ENCODE data around the gene TMEM114. TPM values are rescaled to one million over a fixed set of nuclear protein-coding genes. Genes with fewer than 3 reads are reported as not detected.
A peak's percentile ranks its signal among the peaks of the same experiment; 100 is the strongest.

The TMEM114 gene
- total RNA-seq, 1 experiment from 2014 or later: not detected

DNA sequence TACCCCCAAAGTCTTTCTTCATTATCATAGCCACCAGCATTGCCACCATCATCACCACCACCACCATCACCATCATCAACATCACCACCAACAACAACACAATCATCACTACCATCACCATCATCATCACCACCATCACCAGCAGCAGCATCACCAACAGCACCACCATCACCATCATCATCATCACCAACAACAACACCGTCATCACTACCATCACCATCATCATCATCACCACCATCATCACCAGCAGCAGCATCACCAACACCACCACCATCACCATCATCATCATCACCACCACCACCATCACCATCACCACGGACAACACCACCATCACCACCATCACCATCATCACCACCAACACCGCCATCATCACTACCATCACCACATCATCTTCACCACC is 500 bp upstream of the TMEM114 start:
- H3K9me3 ChIP-seq (replicated peaks): no peaks in the 10 kb centered on the region
- H3K4me3 ChIP-seq: no peak overlapping the region
- no peaks in the 10 kb centered on the region for H3K4me1 ChIP-seq
- H3K27ac ChIP-seq: no peak overlapping the region
- H3K36me3 ChIP-seq: no peaks in the 10 kb centered on the region
- no peaks in the 10 kb centered on the region for H3K27me3 ChIP-seq
- no peak for DNase-seq

DNA sequence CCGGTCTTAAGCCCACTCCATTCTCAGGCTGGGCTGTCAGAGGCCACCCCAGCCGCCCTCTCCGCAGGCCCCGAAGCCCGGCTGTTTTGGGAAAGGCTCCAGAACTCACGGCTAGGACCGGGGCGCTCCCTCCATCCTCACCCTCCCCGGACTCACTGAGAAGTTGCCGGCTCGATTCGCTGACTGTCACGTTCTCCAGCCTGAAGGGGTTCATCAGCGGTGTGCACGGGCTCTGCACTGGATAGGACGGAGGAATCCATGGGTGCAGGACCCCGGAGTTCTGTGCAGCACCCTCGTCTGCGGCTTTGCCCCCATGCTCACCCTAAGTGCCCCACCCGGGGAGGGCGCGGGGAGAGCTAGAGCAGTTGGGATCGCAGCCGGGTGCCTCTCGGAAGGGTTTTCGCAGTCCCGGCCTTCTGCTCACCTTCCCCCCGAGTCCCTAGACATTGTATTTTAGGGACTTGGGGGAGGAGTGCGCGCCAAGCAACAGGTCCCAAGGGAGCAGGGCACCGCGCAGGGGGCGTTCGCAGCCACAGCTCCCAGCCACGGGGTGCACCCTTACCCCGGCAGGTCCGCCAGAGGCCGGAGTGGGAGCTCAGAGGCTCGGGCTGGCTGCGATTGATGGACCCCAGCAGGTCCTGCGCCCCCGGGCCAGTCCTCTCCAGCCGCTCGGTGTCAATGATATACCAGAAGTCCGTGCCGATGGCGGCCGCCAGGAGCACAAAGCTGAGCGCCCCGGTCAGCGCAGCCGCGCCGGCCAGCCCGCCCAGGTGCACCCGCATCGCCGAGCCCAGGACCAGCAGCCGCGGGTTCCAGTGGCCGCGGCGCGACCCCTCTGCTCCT is 1.0 kb downstream of the TMEM114 start:
- DNase-seq: no peak
- H3K27me3 ChIP-seq: no peaks in the 10 kb centered on the region
- no peaks in the 10 kb centered on the region for H3K36me3 ChIP-seq
- H3K27ac ChIP-seq: no peak overlapping the region
- H3K4me3 ChIP-seq: no peak overlapping the region
- H3K9me3 ChIP-seq (replicated peaks): no peaks in the 10 kb centered on the region
- no peaks in the 10 kb centered on the region for H3K4me1 ChIP-seq

DNA sequence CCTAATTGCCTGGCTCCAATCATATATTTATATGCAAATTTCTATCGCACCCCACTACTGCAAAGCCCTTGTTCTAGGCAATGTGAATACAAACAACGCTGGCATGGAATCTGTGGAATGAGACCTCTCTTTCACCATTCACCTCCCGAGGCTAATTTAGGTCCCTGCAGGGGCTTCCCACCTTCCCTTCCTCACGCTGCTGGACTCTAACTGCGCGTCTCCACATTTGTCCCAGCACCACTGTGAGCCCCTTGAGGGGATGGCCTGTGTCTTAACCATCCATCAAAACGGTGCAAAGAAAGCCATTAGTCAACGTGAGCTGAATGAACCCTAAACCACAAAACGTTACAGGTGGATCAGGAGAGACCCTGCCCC is 1.6 kb downstream of the TMEM114 start:
- Histone ChIP-seq H3K9me3 (replicated peaks) (no peaks in the 10 kb centered on the region), H3K4me3 (no peak overlapping the region), H3K27ac (no peak overlapping the region), H3K27me3 (no peaks in the 10 kb centered on the region), H3K4me1 (no peaks in the 10 kb centered on the region), H3K36me3 (no peaks in the 10 kb centered on the region)
- DNase-seq: no peak

DNA sequence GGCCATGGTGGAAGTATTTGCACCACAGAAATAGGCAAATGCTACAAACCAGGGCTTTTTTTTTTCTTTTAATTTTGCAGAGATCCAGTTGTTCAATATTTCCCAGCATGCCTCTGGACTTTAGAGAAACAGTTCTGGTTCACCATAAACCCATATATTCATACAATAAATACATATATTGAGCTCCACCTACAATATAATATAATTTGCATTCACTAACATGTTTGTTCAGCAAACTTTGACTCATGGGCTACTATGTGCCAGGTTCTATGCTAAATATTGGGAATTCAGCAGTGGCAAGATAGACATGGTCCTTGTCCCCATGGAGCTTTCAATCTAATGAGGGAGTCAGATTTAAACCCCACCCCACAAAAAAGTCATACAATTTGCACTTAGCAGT is 3.2 kb downstream of the TMEM114 start:
- no peak overlapping the region for H3K4me3 ChIP-seq
- H3K27ac ChIP-seq: no peak overlapping the region
- no peak for DNase-seq
- H3K4me1 ChIP-seq: peaks cover 10% of the 10 kb centered on the region; the same call in 1 of the 2 replicates
- no peaks in the 10 kb centered on the region for H3K36me3 ChIP-seq
- no peaks in the 10 kb centered on the region for H3K27me3 ChIP-seq
- H3K9me3 ChIP-seq (replicated peaks): no peaks in the 10 kb centered on the region

DNA sequence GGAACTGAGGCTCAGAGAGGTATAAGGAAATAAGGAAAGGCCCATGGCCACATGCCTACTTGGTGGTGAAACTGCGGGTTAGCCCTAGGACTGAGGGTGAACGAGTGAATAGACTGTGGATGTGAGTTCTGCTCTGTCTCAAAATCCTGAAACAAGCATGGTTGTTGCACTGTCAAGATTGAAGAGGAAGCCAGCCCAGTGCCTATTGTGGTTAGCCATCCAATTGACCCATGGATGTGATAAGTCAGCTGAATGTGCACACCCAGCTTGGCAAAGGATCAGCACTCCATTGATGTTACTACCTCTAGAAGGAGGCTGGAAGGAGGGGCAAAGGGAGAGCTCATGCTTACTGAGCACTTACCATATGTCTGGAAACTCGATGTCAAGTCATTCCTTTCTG is 4.5 kb downstream of the TMEM114 start:
- no peak overlapping the region for H3K27ac ChIP-seq
- H3K4me1 ChIP-seq: peaks cover 10% of the 10 kb centered on the region; the same call in 1 of the 2 replicates
- H3K9me3 ChIP-seq (replicated peaks): no peaks in the 10 kb centered on the region
- no peak overlapping the region for H3K4me3 ChIP-seq
- no peaks in the 10 kb centered on the region for H3K36me3 ChIP-seq
- no peak for DNase-seq
- H3K27me3 ChIP-seq: no peaks in the 10 kb centered on the region

DNA sequence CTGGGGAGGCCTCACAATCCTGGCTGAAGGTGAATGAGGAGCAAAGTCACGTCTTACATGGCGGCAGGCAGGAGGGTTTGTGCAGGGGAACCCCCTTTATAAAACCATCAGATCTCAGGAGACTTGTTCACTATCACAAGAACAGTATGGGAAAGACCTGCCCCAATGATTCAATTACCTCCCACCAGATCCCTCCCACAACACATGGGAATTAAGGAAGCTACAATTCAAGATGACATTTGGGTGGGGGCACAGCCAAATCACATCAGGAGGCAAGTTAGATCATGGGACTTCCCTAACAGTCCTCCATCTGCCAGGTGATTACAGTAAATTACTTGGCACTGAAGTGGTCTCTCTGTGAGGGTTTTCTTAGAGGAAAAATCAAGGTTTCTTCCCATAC is 5.3 kb downstream of the TMEM114 start:
- Histone ChIP-seq H3K4me1 (peaks cover 10% of the 10 kb centered on the region; the same call in 1 of the 2 replicates), H3K9me3 (replicated peaks) (no peaks in the 10 kb centered on the region), H3K27ac (no peak overlapping the region), H3K27me3 (no peaks in the 10 kb centered on the region), H3K36me3 (no peaks in the 10 kb centered on the region), H3K4me3 (no peak overlapping the region)
- no peak for DNase-seq

DNA sequence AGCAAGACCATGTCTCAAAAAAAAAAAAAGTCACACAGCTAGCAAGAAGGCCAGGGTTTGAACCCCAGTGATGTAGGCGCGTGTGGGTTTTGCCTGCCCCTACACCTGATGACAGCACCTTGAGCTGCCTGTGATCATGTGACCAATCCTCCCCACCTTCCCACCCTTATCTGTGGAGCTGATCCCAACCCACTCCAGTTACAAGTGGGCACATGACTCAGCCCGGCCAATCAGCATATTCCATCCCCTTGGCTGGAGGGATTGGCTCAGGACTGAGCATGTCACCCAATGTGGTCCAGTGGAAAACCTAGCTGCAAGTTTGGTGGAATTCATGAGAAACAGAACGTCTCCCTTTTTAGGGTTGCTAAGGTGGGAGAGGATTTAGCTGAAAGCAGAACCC is 6.6 kb downstream of the TMEM114 start:
- peak in 1 of 2 experiments; percentile 37 for DNase-seq
- Histone ChIP-seq H3K27ac (no peak overlapping the region), H3K27me3 (no peaks in the 10 kb centered on the region), H3K4me3 (no peak overlapping the region), H3K4me1 (peaks cover 10% of the 10 kb centered on the region; the same call in 1 of the 2 replicates), H3K36me3 (no peaks in the 10 kb centered on the region), H3K9me3 (replicated peaks) (no peaks in the 10 kb centered on the region)

DNA sequence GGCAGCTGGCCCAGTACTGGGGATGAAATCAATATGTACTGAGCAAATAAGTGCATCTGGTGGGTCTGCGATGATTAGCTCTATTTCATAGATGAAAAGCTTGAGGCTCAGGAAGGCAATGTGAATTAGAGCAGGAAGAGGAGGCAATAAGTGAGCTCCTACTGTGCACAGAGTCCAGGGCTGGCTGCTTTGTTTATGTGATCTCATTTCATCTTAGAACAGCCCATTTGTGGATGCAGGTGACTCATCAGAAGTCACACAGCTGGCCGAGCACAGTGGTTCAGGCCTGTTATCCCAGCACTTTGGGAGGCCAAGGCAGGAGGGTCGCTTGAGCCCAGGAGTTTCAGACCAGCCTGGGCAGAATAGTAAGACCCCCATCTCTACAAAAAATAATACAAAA is 7.1 kb downstream of the TMEM114 start:
- Histone ChIP-seq H3K27me3 (no peaks in the 10 kb centered on the region), H3K9me3 (replicated peaks) (no peaks in the 10 kb centered on the region), H3K27ac (no peak overlapping the region), H3K36me3 (no peaks in the 10 kb centered on the region), H3K4me3 (no peak overlapping the region), H3K4me1 (peaks cover 10% of the 10 kb centered on the region; the same call in 1 of the 2 replicates)
- DNase-seq: peak in 1 of 2 experiments; percentile 22

DNA sequence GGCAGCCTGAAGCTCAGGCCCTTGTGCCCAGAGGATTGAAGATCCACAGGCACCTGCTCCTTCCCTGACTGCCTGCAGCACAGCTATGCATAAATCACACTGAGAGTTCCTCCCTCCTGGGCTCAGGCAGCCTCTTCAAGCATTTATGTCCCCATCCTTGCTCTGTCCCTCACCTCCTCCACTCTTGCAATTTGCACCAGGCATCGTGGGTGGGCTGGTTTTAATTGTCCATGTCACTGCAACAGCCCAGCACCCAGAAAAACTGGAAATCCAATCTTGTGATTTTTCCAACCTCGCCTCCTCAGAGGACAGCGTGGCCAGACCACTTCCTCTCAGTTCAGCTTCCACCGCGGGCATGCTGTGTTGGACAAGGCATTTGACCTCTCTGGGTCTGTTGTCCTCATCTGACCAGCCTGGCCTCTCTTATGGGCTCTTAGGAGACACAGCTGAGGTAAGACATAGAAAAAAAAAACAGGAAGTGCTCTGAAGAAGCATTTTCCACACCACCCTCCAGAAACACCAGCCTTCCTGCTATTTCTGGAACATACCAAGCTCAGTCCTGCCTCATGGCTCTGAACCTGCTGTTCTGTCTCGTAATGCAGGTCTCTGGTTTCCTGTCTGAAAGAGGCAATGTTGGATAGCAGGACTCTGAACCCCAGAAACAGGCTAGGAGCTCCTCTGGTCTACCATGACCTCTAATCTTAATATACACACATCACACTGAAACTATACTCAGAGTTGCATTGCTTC is 8.3 kb downstream of the TMEM114 start:
- Histone ChIP-seq H3K9me3 (replicated peaks) (no peaks in the 10 kb centered on the region), H3K27ac (peak overlapping the region; percentile 23; the same call in 1 of the 2 replicates), H3K36me3 (no peaks in the 10 kb centered on the region), H3K4me3 (no peak overlapping the region), H3K27me3 (no peaks in the 10 kb centered on the region), H3K4me1 (peaks cover 10% of the 10 kb centered on the region; the same call in 1 of the 2 replicates)
- peak; percentile 61 to 71 for DNase-seq

DNA sequence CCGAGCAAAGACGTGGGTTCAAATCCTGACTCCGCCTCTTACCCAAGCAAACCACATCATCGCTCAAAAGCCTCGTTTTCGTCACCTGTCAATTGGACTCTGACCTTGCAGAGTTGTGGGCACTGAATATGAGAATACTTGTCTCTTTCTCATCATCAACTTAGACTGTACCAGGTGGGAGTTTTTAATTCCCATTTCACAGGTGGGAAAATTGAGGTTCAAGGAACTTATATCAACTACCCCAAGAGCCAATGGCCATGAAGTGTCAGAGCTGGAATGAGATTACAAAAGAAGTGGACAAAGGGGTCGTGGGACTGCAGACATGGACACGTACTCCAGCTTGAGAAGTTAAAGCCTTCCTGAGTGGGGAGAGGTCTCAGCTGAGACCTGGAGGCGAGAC is 10.8 kb downstream of the TMEM114 start:
- no peak overlapping the region for H3K27ac ChIP-seq
- no peaks in the 10 kb centered on the region for H3K27me3 ChIP-seq
- H3K36me3 ChIP-seq: no peaks in the 10 kb centered on the region
- H3K4me3 ChIP-seq: no peak overlapping the region
- no peak for DNase-seq
- H3K4me1 ChIP-seq: peaks cover 13% of the 10 kb centered on the region; the same call in 1 of the 2 replicates
- H3K9me3 ChIP-seq (replicated peaks): no peaks in the 10 kb centered on the region

DNA sequence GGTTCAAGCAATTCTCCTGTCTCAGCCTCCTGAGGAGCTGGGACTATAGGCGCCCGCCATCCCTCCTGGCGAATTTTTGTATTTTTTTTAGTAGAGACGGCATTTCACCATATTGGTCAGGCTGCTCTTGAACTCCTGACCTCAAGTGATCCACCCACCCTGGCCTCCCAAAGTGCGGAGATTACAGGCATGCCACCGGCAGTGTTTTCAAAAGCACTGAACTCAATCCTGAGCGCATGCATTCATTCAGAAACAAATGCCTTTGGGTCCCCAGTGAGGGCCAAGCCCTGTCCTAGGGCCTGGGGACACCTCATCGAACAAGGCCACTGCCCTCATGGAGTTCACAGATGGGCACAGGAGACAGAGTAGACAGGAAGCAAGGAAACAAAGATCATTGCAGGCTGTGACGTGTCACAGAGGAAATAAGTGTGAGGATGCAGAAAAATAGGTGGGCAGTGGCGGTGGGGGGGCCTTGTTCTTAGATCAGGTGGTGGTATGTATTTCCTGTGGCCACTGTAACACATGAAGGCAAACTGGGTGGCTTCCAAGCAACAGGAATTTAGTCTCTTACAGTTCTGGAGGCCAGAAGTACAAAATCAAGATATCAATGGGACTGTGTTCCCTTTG is 12.5 kb downstream of the TMEM114 start:
- H3K27me3 ChIP-seq: no peaks in the 10 kb centered on the region
- no peak for DNase-seq
- no peak overlapping the region for H3K4me3 ChIP-seq
- no peak overlapping the region for H3K27ac ChIP-seq
- H3K4me1 ChIP-seq: peaks cover 10% of the 10 kb centered on the region; the same call in 1 of the 2 replicates
- H3K9me3 ChIP-seq (replicated peaks): no peaks in the 10 kb centered on the region
- no peaks in the 10 kb centered on the region for H3K36me3 ChIP-seq

DNA sequence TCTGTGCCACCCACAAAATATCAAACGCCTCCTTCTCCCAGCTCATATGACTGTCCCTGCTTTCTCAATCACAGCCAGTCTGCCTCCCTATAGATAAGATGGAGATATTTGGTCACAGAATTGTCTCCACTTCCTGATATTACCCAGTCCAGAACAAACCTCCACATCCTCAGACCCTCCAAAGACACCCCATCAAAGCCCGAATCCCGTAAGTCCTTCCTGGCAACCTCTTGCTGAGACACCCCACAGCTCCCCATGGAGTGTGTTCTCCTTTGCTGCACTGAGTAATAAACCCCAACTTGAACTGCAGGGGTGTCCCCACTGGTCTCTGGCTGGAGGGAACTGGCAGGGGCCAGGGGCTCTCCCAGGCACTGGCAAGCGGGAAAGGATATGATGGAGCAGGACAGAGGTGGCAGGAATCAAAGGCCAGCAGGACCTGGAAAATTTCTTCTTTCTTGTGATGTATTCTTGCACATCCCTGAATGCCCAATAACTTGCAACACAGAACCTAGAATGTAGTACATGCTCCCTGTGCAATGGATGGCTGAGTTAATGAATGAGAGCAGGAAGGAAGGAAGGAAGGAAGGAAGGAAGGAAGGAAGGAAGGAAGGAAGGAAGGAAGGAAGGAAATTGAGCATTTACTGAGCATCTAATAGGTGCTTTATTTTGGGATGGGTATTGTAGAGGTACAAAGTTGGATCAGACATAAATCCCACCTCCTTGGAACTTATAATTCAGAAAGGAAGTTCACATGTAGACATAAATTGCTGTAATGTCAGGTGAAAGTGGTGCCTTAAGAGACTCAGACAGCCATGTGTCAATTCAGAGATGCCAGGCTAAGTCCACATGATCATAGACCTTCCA is 13.9 kb downstream of the TMEM114 start:
- no peaks in the 10 kb centered on the region for H3K36me3 ChIP-seq
- 0 out of 2 replicates have a peak, but pooled peaks cover 4% of the 10 kb centered on the region for H3K4me1 ChIP-seq
- no peak overlapping the region for H3K27ac ChIP-seq
- no peak for DNase-seq
- H3K4me3 ChIP-seq: no peak overlapping the region
- H3K27me3 ChIP-seq: no peaks in the 10 kb centered on the region
- H3K9me3 ChIP-seq (replicated peaks): no peaks in the 10 kb centered on the region

DNA sequence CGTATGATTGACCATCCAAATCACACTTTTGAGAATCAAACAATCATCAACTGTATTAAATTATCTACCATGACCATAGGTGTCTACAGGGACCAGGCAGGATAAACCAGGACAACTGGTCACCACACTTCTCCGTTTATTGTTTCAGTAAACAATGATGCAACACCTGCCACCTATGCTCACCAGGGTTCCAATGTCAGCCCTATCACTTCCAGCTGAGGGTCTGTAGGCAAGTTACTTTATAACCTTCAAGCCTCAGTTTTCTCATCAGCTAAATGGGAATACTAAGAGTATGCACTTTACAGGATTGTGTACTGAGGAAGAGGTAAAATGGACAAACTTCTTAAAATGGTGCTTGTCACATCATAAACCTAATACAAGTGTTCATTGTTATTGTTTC is 14.9 kb downstream of the TMEM114 start:
- no peak overlapping the region for H3K27ac ChIP-seq
- no peak overlapping the region for H3K4me3 ChIP-seq
- H3K4me1 ChIP-seq: peaks cover 10% of the 10 kb centered on the region
- no peak for DNase-seq
- H3K36me3 ChIP-seq: no peaks in the 10 kb centered on the region
- no peaks in the 10 kb centered on the region for H3K27me3 ChIP-seq
- no peaks in the 10 kb centered on the region for H3K9me3 ChIP-seq (replicated peaks)

Measured in SJCRH30 (cell line).